GDM1 (cell line): Measurements from ENCODE around the gene CRISPLD2.

Source experiments
- DNase-seq: peaks from one replicate; lab custom pipeline; 2025; lab: John Stamatoyannopoulos, UW

CRISPLD2 gene

DNA sequence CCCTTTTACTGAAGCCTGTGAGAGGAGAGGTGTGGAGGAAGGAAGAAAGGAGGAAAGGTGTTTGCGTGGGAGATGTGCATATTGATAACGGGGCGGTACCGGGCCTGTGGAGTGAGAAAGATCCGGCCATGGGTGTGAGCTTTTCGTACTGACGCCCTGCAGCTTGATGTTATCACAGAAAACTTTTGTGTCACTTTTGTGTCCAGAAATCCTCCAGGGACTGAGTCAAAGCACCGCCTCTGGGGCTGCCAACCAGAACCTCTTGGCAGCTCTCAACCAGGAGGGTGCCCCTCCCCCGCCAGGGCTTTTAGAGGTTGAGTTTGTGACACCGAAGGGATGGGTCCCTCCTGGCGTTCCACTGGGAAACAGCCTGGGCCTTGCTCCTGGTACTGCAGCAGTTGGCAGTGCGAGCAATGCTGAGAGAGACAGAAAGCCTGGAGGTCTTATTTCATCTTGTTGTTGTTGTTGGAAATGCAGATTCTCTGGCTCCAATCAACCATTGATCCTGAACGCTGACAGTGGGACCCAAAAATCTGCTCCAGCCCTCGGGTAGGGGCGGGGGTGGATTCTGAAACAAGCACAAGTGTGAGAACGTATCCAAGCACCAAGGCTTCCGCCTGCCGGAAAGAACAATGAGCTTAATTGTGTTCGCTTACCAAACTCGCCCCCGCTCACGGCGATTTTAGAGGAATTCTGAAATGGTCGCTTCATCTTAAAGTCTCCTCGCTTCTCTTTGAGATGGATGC is 65.0 kb downstream of the CRISPLD2 start:
- no peak for DNase-seq

DNA sequence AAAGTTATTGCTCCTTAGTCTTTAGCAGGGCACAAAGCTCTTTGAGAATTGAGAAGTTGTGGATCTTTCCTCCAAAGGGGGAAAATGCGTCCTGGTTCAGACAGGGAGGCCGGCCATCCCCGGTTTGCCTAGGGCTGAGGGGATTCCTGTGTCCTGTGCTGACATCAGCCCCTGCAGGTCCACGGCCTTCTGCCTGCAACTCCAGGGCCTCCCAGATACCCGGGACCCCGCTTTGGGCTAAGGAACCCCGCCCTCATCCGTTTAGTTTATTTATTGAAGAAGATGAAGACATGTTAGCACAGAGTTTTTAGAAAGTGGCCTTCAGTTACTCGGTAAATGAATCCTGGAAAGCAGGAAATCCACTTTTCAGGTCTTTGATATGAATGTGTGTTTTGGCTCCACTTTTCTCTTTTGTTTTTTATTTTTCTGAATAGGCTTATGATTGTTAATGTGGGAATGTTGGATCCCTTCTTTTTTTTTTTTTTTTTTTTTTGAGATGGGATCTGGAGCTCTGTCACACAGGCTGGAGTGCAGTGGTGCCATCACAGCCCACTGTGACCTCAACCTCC is 65.6 kb downstream of the CRISPLD2 start:
- DNase-seq, result no peak

DNA sequence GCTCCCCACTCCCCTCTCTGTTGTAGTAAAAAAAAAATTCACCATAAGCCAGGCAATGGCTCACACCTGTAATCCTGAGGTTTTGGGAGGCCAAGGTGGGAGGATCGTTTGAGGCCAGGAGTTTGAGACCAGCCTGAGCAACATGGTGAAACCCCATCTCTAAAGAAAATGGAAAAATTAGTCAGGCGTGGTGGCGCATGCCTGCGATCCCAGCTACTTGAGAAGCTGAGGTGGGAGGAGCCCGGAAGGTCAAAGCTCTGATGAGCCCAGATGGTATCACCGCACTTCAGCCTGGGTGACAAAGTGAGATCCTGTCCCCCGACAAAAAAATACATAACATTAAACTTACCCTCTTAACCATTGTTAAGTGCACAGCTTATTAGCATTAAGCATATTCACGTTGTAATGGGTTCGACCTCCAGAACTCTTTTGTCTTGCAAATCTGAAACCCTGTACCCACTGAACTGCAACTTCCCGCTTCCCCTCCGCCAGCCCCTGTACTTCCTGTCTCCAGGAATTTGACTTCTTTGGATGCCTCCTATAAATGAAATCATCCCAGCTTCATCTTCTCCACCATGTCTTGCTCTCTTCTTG is 66.8 kb downstream of the CRISPLD2 start:
- DNase-seq, result no peak

DNA sequence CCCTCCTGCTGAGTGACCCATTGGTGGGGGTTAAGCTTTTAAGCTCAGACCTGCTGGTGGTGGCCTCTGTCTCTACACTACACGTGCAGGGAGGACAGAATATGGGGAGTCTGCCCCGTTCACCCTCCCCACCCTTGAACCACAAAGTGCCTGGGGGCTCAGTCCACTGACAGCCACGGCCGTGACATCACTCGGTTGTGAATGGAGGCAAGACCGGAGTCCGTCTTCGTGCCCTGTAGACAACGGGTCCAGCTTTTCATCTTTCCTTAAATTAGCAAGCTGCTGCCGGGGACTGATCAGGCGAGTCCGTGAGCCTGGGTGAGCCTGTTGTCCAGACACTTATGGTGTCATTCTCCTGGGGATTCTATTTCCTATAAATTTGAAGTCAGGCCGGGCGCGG is 67.4 kb downstream of the CRISPLD2 start:
- DNase-seq, result no peak

DNA sequence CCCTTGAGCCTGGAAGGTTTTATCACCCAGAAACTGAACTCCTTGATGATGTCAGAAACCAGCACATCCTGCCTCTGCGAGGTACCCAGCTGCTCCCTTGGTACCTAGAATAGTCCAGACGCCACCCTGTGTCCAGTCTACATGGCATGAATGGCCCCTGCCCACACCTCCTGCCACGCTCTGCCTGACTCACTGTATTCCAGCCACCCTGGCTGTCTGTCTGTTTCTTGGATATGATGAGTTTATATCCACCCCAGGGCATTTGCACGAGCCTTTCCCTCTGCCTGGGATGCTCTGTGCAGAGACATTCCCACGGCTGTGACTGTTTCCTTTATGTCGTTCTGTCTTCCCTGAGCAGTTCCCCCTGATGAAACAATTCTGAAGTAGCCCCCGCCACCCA is 68.7 kb downstream of the CRISPLD2 start:
- DNase-seq, result no peak

DNA sequence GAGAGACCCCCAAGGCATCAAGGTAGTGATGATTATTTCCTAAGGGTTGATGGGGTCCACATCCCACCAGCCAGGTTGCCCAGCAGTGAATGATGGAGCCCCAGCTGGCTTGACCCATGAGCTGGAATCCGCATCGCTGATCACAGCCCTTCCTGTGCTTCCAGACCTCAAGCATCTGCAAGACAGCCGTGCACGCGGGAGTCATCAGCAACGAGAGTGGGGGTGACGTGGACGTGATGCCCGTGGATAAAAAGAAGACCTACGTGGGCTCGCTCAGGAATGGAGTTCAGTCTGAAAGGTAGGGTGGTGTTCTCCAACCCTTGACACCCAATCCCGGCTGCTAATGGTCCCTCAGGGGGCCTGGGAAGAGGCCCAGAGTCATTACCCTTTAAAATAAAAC is 69.3 kb downstream of the CRISPLD2 start:
- DNase-seq, result no peak

DNA sequence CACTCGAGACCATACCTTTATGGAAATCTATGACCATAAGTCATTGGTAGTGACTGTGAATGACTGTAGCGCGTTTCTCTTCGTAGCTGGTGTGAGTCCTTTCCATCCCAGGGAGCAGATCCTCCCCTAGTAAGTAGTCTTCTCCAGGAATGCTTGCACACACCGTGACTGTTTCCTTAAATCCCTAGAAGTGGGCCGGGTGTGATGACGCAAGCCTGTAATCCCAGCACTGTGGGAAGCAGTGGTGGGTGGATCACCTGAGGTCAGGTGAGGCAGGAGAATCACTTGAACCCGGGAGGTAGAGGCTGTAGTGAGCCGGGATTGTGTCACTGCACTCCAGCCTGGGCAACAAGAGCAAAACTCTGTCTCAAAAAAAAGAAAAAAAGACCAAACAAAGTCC is 70.6 kb downstream of the CRISPLD2 start:
- DNase-seq, result no peak

DNA sequence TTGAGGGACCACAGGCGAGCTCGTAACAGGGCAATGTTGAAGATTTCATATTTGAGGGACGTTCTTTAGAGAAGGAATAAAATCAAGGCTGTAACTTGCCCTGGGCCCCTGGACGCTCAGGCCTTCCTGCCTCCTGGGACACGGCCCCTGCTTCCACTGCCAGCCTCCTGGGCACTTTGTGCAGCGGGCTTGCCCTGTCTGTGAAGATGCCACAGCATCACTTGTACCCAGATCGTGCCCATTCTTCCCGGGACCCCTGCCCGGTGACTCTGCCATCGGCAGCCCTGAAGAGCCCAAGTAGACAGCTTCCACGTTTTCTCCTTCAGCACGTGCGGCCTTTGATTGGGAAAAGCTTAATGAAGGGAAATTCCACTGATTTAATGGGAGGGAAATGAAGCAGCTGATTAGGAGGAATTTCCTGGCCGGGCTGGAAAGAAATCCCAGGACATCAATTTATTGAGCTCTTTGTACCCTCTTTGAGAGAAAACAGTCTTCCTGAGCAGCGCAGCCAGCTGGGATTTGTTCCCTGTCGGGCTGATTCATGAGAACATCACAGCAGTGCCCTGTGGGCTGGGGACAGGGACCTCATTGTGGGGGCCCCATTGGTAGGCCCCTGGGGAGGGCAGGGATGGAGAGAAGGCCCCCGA is 71.5 kb downstream of the CRISPLD2 start:
- no peak for DNase-seq

DNA sequence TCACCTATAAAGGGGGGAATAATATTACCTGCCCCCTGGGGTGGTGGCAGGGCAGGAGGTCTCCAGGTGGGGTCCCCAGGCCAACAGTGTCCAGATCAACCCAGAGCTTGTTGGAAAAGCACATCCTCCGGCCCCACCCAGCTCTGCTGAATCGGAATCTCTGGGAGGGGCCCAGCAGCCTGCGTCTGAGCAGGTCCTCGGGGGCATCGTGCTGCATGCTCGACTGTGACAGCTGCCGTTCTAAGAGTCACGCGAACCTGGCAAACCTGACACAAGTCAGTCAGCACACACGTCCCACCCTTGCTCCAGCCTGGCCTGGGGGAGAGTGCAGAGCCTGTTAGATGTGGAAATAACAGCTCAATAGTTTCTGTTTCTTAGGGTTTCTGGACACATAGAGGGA is 72.3 kb downstream of the CRISPLD2 start:
- no peak for DNase-seq

DNA sequence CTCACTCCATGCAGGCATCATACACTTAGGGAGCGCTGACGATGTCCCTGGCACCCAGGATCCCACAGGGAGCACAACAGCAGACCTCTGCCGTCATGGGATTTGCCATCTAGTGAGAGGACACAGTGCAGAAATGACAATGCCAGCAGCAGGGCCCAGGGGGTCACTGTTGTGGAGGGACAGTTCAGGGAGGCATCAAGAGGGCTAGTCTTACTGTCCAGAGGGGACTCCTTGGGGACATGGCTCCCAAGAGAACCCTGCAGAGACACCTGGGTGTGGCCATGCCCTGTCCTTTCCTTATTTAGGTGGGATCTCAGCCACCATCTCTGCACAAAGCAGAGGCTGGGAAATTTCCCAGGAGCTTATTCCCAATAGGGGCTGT is 73.7 kb downstream of the CRISPLD2 start:
- DNase-seq, result no peak

DNA sequence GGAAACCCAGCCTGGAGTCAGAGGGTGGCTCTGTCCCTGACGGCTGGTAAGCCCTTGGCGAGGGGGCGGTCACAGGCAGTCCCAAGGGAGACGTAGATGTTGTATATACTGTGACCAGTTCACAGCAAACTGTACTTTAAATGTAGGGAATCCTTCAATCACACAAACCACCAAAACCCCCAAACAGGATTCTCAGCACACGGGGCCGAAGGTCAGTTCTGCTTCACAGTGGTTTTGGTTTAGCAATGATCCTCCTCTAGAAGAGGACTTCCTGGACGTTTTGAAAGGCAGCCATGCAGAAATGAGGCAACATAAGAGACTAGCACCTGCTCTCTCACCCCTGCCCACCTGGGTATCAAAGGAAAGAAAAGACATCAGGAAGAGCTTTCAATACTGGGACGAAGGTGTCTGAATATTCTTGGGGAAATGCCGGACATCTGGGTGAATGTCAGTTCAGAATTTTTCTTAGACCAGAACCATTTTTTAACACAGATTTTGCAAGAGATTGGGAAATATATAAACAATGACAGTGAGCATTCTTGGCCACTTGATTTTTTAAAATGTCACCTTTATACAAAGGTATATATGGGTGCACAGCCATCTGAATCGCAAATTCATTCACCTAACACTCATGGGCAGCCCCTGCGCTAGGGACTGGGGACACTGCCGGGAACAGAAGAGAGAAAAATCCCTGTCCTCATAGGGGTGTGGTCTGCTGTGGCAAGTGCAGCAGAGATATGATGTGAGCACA is 74.2 kb downstream of the CRISPLD2 start:
- no peak for DNase-seq

DNA sequence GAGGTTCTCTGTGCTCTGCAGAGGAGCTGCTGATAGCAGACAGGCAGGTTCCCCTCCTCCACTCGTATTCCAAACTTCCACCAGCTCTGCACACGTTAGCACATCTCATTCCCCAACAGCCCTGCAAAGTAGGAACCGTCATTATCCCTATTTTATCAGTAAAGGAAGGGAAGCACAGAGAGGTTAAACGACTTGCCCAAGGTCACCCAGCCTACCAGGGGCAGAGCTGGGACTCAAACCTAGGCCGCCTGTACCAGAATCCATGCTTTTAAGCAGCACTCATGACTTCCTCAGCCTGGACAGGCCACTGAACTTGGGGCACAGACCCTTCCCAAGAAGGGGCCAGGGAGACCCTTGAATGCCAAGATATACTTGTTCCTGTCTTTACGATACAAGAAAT is 75.2 kb downstream of the CRISPLD2 start:
- DNase-seq, result no peak

DNA sequence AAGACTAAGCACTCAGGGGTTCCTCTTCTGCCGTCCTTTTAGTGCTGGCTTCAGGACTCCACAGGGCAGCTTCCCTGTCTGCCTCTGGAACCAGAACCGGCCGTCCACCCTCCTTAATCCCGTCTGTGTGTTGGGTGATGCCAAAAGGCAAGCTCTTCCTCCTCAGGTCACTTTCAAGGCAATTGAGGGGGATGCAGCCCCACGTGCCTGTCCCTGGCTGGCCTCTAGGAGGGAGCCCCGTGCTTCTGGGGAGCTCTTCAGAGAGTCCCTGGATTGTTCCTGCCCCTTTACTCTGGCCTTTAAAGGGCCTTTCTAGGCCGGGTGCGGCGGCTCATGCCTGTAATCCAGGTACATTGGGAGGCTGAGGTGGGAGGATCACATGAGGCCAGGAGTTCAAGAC is 77.1 kb downstream of the CRISPLD2 start:
- no peak for DNase-seq

DNA sequence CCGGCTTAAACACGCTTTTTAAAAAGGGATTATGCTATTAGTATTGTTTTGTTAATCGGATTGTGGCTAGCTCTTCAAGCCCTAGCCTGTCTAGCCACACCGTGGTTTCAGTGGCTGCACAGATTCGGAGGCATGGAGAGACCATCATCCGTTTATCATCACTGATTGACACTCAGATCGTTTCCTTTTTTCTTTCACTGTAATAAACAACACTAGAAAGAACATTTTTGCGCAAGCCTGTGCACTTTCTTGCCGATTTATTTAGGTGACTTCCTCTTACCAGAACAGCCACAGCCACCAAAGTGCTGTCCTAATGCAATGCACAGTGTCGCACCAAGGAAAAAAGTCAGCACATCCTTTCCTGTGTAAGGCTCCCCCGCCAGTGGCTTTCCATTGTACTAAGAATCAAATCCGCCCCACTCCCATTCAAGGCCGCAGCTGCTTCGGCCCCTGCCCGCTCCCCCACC is 78.2 kb downstream of the CRISPLD2 start:
- no peak for DNase-seq

DNA sequence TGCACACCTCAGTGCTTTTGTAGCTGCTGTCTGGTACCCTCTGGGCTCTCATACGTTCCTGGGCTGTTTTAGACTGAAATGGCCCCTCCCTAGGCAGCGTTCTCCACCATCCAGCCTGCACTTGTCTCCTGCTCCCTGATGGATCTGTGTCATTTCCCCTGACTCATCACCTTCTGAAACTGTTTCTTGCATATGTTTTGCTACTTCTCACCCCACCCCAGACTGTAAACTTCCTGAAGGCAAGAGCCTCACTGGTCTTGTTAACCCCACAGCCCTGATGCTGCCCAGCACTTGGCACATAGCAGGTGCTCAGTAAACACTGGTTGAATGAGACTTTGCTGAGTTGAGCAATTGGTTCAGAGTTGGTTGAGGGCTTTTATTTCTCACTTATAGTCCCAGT is 78.7 kb downstream of the CRISPLD2 start:
- no peak for DNase-seq

DNA sequence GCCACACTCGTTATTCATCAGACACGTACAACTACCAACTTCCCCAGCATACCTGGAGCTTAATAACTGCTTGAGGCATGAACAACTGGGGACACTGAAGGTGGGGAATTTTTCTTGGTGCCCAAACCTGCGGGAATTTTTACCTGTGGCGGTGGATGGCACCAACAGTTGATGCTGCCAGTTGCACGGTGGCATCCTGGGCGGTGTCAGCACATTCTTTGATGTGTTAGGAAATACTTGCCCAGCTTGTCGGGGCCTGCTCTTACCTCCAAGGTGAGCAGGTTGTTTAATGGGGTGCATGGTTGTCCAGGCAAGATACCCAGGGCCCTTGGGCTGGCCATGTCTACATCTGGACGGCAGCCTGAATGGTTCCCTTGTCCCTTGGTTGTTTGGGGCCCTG is 79.6 kb downstream of the CRISPLD2 start:
- DNase-seq, result no peak

DNA sequence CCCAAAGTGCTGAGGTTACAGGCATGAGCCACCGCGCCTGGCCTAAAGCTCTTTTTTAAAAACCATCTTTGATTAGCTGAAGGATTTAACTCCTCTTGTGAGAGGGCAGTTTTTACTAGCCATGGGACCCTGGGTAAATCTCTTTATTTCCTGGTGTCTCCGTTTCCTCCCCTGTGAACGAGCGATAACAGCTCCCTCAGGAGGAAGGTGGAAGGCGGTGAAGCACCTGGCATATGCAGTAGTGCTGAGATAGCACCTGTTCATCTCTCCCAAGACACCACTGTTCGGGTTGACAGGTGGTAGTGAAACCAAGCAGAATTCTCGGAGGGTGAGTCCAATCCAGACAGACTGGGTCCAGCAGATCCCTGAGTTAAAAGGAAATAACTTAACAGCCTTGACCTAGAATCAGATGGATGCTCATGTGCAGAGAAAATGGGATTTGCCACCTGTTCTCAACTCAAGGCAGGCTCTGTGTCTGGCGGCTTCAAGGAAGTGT is 86.2 kb downstream of the CRISPLD2 start:
- DNase-seq, result no peak

DNA sequence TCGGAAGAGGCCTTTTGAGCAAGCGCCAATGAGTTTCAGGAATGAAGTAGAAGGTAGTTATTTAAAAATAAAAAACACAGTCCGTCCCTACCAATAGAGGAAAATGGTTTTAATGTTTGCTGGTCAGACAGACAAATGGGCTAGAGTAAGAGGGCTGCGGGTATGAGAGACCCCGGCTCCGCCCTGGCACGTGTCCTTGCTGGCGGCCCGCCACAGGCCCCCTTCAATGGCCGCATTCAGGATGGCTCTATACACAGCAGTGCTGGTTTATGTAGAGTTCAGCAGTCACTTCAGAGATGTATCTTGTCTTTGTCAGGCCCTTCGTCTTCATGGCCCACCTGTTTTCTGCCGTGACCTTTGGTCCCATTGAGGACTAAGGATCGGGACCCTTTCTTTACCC is 87.3 kb downstream of the CRISPLD2 start:
- DNase-seq, result no peak

DNA sequence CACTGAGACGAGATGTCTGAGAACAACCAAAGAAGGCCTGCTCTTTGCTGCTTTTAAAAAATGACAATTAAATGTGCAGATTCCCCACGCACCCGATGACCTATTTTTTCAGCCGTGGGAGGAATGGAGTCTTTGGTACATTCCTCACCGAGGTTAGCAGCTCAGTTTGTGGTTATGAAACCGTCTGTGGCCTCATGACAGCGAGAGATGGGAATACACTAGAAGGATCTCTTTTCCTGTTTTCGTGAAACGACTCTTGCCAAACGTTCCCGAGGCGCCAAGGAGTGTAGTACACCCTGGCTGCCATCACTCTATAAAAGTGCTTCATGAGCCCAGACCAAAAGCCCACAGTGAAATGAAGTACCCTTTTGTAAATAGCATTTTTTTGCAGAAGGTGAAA is 87.8 kb downstream of the CRISPLD2 start:
- DNase-seq, result no peak

DNA sequence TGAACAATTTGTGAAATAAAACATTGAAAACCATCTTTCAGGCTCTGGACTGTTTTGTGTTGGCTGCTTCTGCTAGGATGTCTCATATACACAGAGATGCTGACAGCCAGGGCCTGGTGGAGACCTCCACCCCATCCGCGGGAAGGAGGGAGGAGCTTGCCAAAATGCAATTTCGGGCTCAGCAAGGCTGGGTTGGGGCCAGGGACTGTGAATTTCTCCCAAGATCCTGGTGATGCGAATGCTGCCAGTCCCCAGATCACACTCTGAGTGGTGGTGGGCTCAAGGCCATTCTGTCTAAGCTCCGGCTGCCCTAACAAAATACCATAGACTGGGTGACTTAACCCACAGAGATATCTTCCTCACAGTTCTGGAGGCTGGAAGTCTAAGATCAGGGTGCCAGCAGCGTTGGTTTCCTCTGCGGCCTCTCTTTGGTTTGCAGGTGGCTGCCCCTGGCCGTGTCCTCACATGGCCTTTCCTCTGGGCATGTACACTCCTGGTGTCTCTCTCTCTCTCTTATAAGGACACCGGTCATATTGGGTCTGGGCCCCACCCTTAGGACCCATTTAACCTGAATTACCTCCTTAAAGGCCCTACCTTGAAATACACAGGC is 89.8 kb downstream of the CRISPLD2 start:
- DNase-seq, result no peak

DNA sequence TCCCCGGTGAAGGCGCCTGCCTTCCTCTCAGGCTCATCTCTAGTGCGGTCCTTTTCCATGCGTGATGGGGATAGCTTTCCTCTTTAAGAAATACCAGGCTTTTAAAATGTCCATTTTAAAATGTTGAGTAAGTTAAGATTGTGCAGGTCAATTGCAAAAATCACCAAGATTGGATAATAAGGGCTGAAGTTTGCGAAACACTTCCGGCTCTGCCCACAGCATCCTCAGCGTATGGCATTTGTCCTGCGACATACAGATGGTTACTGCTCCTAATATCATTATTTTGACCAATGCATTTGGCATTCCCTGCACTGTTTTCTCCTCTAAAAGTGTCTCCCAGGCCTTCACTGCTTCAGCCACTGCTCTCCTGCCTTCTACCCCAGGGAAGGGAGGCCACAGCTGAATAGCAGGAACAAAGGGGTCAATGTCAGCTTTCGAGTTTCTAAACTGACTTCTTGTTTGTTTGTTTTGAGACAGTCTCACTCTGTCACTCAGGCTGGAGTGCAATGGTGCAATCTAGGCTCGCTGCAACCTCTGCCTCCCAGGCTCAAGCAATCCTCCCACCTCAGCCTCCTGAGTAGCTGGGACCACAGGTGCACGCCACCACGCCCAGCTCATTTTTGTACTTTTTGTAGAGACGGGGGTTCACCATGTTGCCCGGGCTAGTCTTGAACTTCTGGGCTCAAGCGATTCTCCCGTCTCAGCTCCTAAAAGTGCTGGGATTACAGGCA is 91.9 kb downstream of the CRISPLD2 start:
- DNase-seq, result no peak
